ENCODE data around the gene C3orf22.

Gene C3orf22

DNA sequence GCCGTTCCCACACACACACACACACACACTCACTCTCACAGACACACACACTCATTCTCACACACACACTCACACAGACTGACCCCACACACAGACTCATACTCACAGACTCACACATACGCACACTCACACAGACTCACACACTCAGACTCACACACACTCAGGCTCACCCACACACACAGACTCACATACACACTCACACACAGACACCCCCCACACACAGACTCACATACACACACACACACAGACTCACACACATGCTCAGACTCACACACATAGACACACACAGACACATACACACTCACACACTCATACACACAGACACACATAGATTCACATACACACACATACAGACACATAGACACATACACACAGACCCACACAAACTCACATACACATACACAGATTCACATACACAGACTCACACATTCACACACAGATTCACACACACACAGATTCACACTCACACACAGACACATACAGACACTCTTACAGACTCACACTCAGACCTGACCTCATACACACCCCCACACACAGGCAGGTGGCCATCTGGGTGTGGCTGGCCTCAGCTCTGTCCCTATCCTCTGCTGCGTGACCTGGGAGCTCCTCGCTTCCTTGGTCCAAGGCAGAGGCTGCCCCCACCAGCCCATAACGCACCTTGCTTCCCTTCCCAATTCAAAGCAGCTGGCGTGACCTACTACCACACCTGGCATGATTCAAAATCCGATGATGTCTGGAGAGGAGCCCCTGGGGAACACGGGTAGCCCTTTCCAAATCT is 1.9 kb downstream of the C3orf22 start:
- no peak for DNase-seq

DNA sequence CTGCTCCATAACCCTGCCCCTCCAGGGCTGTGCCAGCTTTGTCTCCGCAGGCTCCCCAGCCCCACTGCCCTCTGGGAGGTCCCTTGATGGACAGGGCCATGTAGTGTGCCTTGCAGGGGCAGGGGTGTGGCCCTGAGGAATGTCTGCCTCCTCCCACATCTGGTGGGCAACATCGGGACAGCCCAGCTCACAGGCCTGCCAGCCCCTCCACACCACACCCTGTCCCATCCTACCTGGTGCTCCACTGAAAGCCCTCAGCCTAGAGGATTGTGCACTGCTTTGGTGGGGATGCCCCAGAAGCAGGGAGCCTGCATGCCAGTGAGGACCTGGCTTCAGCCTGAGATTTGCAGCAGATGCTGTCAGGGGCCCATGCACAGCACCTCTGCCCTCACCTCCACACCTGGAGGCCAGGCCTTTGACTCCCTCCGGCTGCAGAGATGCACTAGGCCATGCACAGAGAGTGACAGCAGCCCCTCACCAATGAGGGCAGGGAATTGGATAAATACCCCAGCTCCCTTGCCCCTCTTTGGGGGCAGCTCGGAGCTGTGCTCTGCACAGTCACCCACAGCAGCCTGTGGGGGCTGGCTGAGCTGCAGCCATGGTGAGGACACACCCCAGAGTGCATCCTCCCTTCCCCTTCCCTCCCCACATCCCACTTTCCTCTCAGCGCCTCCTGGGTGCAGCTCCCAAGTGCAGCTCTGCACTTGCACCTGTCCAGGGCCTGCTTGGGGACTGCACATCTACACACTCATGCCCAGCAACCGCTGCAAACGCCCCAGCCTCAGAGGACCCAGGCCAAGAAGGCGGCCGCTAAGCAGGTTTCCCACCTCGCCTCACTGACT is 2.7 kb downstream of the C3orf22 start:
- no peak for DNase-seq

DNA sequence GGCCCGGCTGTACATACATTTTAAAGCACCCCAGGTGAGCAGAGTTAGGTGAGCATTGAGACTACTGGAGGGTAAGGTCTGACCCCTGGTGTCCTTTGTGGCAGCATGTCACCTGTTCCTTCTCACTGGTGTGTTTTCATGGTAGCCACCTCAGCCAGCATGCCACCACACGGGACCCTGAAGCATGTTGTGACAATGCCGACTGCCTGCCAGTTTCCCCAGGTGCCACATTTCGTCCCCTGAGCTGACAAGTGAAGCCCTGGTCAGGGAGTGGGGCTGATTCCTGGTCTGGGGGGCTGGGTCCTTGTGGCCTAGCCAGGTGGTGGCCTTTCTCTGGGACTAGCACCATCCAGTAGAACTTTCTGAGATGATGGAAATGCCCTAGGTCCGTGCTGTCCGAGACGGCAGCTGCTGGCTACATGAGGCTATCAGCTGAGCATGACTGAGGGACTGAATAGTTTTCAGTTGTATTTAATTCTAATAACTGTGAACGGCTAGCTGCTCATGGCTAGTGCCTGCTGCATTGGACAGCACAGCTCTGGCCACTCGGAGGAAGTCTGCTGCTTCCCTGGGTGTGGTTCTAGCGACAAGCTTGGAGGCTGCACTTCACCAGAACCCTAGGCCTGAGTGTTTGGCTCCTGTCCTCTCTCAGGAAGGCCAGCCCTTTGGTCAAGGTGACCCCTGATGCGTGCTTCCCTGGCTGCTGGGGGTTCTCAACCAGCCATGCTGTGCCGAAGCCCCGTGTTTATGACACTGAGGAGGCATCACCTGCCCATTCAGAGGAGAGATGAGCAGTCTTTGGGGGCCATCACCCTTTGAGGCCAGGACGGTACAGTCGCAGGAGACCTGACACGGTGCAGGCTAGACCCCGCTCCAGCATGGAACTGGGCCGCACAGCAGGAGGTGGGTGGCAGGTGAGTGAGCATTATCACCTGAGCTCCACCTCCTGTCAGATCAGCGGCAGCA is 3.9 kb downstream of the C3orf22 start:
- no peak for DNase-seq

DNA sequence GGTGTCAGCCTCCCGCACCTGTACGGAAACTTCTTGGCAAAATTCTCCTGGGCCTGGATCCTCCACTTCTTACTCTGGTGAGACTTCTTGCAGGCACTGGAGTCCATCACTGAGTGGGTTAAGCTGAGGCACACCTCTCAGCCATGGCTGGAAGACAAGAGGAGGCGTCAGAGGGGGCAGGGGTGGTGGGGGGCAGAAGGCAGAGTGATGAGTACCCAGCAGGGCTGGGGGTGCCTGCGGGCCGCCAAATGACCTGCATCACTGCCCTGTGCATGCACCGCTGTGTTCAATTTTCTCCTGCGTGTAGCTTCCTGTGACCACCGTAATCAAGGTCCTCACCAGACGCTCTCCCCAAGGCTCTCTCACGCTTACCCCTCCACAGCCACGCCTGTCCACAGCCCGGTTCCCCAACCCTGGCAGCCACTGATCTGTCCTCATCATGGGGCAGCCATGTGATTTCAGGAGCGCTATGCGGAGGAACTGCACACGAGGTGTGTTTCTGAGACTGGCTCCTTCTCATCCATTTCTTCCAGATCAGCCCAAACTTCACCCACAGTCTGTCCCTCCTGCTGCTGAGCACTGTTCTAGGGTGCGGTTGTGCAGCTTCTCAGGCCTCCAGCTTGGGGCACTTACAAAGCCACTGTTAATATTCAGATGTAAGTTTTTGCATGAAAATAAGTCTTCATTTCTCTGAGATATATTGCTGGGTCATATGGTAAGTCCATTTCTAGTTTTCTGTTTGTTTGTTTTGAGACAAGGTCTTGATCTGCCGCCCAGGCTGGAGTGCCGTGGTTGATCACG is 5.2 kb downstream of the C3orf22 start:
- DNase-seq = no peak

DNA sequence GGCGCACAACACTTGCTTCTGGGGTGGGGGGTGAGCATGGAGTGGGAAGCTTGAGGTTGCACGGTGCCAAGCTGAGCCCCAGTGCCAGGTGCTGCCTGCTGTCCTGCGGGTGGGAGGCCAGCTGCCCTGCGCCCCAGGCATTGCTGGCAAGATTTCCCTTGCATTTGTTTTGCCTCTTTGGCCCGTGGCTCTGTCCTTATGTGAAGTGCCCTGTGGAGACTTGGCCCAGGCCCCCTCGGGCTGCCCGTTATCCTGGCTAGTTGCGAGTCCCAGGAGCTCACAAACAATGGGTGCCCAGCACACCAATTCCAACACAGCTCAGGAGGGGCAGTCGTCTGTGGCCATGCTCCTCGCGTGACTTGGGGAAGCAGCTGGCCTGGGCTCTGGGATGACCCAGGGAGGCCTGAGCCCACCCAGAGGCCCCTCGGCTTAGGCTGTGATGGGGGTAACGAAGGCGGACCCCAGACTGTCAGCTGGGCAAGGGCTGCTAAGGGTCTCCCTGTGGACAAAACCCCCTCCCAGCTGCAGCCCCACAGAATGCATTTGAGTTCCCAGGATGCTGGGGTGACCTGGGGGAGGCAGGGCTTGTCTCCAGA is 5.9 kb downstream of the C3orf22 start:
- DNase-seq = no peak

DNA sequence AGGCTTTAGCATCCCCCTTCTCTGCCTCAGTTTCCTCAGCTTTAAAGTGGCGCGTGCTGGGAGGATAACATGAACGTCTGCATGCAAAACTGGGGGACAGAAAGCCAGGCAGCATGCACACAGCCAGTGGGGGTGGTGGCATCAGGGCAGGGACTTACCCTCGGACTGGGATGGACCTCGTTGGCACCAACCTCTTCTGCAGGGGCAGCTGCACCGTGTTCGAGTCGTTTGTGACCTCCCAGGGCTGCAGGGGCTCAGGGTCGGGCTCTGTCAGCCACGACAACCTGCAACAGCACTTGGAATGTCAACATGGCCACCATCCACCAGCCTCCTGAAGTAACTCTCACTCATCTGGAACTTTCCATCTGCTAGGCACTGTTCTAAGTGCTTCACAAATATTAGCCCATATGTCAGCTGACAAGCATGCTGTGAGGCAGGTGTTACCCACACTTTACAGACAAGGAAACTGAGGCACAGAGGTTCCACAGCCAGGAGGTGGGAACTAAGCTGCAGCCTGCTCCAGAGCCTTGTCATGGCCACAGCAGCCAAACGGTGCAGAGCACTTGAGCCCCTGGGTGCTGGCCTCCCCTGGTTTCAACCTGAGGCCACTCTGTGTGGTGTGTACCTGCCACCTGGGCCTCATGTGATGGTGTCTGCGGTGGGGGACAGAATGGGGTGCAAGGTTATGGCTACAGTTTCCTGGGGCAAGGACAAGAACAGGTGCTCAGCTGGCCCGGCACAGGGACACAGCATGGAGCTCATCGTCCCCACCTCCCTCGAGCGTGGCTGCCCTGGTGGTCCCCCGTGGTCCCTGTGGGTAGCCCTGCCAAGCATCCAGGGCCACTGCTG is 6.7 kb downstream of the C3orf22 start:
- no peak for DNase-seq

DNA sequence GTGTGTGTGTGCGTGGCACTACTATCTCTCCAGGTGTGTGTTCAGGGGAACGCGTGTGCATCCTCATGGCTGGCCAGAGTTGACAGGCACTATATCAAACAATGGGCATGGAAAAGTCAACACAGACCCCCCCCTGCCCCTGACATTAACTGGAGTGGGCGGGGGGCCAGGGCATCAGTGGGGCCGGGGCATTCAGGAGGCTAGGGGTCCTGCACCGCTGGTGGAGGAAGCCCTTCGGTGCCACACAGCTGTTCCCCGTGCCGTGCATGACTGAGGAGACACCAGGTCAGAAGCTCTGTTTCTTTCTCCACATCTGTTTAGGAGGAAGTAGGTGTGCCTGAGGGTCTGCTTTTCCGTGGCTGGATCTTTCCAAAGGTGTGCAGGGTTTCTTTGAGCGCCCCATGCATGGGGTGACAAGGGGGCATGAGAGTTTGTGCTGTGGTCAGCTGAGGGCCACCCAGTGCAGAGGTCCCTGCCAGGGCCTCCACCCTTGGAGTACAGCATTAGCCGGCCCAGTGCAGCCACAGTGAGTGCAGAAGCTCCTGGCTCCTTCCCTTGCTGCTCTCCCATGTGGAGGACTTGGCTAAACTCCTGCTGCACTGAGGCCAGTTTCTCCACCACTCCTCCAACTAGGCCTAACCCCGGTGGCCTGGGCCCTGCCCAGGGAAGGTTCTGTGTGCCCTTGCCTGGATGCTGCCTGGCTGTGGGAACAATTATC is 7.5 kb downstream of the C3orf22 start:
- no peak for DNase-seq

DNA sequence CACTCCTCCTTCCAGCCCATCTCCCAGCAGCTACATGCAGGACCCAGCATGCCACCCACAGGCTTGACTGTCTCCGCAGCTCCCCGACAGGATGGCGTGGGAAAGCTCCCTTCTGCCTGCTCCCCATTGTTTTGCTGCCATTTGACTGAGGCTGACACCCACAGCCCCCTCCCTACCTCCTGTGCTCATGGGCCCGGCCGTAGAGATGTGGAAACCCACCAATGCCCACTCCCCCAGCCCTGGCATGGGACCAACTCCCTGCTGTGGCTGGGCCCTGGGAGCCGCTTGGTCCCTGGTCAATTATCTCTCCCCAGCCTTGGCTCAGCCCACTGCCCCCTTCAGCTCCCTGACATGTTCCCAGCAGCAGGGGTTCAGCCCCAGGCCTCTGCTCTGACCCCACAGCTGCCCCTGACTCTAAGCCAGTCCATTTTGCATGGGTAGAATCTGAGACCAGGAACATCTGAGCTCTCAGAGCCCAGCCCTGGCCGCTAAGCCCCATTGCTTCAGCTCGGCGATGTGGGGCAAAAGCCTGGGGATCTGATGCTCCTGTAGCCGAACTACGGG is 8.2 kb downstream of the C3orf22 start:
- DNase-seq = no peak

DNA sequence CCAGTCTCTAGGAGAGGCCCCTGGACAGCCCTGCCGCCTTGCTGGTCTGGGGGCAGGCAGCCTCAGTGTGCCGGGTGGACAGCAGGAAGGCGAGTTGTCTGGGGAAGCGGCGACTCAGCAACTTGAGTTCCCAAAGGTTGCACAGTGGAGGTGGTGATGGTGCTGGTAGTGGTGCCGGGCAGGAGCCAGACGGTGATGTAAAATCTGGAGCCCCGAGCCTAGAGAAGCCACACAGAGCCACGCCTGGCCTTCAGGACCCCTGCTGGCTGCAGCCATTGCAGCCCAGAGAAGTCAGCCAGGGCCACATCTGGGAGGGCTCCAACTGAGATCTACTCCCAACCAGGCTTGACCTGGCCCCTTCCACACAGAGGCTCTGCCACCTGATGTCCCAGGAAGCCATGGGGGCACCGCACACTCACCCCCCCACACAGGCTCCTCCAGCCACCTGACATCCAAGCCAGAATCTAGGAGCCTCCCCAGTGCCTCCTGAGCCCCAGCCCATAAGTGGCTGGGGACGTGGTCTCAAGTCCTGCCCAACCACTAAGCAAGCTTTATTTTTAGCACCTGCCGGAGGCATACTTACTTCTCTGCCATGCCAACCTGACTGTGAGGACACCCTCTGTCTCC is 8.8 kb downstream of the C3orf22 start:
- no peak for DNase-seq

DNA sequence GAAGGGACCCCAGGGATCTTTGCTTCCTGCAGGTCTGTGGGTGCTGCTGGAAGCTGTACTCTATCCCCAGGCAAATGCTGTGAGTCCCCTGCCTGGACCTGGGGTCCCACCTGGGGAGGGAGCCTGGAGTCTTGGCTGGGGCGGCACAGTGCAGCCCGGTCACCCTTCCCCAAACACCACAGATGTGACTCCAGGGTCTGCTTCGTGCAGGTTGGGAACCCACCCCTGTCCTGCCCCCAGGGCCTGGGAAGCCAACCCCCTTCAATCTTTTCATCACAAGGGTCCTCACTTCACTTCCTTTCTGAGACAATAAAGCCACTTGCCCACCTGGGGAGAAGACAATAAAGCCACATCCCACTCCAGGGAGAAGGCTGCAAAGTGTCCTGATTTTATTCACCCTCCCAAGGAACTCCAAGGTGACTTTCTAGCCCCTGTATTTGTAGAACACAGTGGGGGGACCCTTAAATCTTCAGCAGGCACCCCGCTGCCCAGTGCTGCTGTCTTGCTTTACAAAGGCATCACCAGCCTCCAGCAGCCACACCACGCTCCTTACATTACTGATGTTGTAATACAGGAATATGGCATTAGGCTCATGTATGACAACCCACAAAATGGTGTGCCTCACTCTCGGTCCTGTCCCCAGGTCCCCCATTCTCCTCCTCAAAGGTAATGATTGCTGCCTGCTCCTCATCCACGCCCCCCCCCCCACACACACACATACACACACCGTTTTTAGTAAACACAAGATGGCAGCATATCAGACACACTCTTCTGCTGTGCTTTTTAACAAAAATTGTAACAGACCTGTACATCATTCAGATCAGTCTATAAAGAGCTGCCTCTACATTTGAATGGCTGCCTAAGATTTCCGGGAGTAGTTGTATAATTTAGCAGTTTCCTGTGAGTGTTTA is 9.9 kb downstream of the C3orf22 start:
- no peak for DNase-seq

DNA sequence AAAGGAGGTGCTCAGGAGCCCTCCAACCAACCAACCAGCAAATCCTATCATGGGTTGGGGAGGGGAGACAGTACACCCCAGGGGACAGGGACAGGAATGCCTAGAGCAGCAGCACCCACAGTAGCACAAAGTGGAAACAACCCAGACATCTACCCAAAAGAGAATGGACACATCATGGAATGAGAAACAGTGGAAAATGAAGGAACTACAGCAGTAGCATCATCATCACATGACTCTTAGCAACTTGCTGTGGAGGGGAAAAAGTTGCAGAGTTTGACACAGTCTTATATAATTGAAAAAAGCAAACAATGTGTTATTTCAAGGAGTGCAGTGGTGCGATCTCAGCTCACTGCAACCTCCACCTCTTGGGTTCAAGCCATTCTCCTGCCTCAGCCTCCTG is 11.0 kb downstream of the C3orf22 start:
- DNase-seq = no peak

DNA sequence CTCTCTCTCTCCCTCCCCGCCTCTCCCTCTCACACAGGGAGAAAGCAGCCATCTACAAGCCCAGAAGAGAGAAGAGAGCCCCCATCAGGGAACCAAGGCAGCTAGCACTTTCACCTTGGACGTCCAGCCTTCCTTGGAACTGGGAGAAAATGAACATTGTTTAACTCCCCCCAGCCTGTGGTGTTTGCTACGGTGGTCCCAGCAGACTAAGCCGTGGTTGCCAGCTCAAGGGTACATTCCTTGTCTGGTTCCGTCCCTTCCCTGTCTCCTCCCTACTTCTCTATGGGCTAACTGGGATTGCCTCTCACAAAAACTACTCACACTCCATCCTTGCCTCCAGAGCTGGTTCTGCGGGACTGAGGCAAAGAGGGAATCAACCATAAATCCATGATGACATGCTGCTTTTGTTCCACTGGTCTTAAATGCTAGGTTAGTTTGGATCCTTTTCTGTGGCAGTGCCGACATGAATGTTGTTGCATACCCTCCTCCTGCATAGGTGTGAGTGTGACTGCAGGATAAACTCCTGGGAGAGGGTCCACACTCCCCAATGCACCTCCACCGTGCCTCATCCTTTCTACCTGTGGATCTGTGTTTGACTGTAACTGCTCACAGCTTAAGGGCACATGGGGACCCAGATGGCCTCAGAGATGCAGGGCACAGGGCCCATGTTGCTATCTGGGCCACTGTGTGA is 12.0 kb downstream of the C3orf22 start:
- no peak for DNase-seq

DNA sequence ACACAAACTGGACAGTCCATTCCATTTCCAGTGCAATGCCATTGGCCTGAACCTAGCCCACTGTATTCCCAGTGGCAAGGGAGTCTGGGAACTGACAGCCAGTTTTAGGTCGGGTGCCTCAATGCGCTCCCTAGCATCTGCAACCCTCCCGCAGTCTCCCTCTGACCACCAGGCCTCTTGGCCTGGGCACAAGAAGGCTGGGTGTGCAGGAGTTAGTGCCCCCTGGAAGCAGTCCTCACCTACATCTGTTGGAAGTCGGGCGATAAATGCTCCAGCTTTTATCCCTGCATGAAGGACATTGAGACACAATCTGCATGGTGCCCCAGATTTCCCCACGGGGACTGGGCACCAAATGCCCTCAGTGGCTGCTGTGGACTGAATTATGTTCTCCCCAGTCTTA is 12.7 kb downstream of the C3orf22 start:
- DNase-seq = no peak

DNA sequence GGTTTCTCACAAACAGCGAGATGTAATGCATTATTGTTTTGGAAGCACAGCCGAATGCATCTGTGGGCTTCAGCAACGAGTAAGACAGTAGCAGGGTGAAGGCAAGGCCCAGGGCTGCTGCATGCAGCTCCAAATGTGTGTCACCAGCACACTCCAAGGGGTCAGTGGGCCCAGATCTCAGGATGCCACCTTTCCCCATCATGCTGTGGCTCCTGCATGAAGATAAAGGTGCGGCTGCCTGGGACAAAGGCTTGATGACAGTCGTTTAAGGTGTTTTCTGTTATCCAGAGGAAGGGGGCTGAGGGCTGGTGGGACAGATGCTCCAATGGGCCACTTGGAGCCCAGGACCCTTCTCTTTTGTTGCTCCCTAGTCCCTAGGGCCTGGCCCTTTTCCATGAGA is 13.2 kb downstream of the C3orf22 start:
- DNase-seq = no peak

DNA sequence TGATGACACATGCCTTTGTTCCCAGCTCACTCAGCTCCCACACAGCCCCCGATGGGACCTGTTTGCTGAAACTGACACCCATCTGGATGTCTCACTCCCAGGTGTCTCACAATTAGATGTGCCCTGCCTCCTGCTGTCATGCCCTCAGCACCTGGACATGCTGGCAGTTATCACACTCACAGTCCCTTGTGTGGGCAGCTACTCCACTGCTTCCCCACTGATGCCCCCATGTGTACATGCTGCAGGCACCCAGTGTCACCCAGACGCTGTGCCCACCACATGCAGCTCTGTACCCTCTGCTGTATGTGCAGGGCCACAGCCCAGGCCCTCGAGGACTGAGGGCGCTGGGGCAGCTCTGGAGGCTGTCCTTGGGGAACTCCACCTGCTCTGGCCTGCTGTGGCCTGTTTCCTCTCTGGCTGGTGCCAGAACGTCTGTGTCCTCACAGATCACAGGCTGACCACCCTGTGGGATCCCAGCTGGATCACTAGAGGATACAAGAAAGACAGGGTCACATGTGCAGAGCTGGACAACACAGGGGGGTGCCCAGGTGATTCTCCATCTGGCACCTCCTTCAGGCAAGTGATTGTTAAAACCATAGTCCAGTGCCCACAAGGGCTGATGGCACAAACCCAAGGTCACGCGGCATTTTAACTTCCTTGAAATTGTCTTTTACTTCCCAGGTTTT is 14.0 kb downstream of the C3orf22 start:
- DNase-seq = no peak

DNA sequence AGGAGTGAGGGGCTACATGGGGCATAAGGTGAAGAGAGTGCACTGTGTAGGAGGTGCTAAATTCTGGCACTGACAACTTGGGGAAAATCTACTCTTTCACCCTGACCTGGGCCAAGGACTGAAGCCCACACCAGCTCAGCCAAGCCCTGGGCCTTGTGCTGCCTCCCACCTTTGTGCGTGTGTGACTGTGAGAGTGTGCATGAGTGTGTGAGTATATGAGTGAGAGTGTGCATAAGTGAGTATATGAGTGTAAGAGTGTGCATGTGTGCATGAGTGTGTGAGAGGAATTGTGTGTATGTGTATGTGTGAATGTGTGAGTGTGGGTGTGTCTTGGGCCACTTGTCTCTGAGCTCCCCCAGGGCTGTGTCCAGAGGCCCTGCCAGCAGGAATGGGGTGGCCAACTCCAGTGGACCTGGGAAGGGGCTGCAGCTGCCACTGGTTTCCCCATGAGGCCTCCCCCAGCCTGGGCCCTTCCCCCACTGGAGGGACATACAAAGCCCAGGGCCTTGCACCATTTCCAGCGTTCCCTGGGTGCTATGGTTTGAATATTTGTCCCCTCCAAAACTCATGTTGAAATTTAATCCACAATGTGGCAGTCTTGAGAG is 15.2 kb downstream of the C3orf22 start:
- DNase-seq = no peak
